Measurements from ENCODE around the gene FKBP6.

DNA sequence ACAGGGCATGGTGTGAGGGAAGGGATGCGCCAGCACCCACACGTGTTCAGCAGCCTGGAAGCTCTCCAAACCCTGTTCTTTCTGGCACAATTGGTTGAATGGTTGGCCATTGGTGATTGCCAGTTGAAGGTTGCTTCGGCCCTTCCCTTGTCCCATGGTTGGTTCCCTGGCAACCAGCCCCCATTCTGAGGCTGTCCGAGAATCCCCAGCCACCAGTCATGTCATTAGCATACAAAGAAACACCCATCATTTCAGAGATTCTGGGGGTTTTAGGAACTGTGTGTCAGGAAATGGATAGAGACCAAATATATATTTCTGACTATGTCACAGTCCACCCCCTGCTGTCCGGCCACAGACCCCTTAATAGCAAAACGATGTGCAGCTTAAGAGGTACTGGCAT lies 21.8 kb downstream of the FKBP6 start:
- TF ChIP-seq POLR2AphosphoS5 (IDR thresholded peaks at IDR 0.05) (no peak), EZH2 (IDR thresholded peaks at IDR 0.05; ENCODE audit: borderline replicate concordance, insufficient read depth, low read length, poor library complexity, severe bottlenecking) (no peak), EP300 (conservative IDR thresholded peaks at IDR 0.05; ENCODE audit: poor library complexity, severe bottlenecking) (no peak), SMC3 (conservative IDR thresholded peaks at IDR 0.05; ENCODE audit: poor library complexity) (no peak)
- TF ChIP-seq, protein P1, sequence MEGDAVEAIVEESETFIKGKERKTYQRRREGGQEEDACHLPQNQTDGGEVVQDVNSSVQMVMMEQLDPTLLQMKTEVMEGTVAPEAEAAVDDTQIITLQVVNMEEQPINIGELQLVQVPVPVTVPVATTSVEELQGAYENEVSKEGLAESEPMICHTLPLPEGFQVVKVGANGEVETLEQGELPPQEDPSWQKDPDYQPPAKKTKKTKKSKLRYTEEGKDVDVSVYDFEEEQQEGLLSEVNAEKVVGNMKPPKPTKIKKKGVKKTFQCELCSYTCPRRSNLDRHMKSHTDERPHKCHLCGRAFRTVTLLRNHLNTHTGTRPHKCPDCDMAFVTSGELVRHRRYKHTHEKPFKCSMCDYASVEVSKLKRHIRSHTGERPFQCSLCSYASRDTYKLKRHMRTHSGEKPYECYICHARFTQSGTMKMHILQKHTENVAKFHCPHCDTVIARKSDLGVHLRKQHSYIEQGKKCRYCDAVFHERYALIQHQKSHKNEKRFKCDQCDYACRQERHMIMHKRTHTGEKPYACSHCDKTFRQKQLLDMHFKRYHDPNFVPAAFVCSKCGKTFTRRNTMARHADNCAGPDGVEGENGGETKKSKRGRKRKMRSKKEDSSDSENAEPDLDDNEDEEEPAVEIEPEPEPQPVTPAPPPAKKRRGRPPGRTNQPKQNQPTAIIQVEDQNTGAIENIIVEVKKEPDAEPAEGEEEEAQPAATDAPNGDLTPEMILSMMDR (IDR thresholded peaks at IDR 0.05; ENCODE audit: poor library complexity, severe bottlenecking) = no peak
- TF ChIP-seq, protein P2, sequence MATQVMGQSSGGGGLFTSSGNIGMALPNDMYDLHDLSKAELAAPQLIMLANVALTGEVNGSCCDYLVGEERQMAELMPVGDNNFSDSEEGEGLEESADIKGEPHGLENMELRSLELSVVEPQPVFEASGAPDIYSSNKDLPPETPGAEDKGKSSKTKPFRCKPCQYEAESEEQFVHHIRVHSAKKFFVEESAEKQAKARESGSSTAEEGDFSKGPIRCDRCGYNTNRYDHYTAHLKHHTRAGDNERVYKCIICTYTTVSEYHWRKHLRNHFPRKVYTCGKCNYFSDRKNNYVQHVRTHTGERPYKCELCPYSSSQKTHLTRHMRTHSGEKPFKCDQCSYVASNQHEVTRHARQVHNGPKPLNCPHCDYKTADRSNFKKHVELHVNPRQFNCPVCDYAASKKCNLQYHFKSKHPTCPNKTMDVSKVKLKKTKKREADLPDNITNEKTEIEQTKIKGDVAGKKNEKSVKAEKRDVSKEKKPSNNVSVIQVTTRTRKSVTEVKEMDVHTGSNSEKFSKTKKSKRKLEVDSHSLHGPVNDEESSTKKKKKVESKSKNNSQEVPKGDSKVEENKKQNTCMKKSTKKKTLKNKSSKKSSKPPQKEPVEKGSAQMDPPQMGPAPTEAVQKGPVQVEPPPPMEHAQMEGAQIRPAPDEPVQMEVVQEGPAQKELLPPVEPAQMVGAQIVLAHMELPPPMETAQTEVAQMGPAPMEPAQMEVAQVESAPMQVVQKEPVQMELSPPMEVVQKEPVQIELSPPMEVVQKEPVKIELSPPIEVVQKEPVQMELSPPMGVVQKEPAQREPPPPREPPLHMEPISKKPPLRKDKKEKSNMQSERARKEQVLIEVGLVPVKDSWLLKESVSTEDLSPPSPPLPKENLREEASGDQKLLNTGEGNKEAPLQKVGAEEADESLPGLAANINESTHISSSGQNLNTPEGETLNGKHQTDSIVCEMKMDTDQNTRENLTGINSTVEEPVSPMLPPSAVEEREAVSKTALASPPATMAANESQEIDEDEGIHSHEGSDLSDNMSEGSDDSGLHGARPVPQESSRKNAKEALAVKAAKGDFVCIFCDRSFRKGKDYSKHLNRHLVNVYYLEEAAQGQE (IDR thresholded peaks at IDR 0.05; ENCODE audit: borderline replicate concordance) = no peak

All from neural cell (in vitro differentiated cells).